ENCODE measurements around the gene OR52K1. TPM values are rescaled to one million over a fixed set of nuclear protein-coding genes. Genes with fewer than 3 reads are reported as not detected.

OR52K1 gene
- total RNA-seq, 6 donors from 2014 or later: 0.03 to 0.22 (median 0.03) TPM; not detected in 3

DNA sequence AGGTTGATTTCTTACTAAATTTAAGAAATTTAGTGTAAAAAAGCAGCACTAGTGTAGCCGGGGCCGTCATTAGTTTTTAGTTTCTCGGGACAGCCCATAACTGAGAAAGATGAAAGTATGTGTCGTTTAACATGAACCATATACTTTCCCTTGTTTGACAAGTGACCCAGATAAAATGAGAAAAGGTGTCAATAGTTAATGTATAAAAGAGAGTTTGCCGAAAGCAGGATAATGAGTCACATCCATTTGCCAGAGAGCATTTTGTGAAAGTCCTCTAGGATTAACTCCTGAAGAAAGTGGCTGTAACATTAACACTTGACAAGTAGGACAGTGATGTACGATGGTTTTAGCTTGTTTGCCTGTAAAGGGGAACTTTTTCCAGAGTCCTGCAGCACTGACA lies 13.5 kb downstream of the OR52K1 start:
- DNase-seq (no peak), ATAC-seq (ENCODE audit: low FRiP score in 2 of 2) (no peak)
- 52 to 53% methylated on average over 6 of the region's 6 CpGs for WGBS, 2 donors
- Histone ChIP-seq H3K9me3 (no peaks in the 10 kb centered on the region), H3K27me3 (no peaks in the 10 kb centered on the region), H3K4me1 (peaks cover 0 to 5% (median 0%) of the 10 kb centered on the region in 4 donors), H3K27ac (no peak overlapping the region), H3K4me3 (no peak overlapping the region), H3K36me3 (no peaks in the 10 kb centered on the region)
- no peak for TF ChIP-seq POLR2AphosphoS5 (IDR thresholded peaks at IDR 0.05)
- no peak for TF ChIP-seq POLR2A (IDR thresholded peaks at IDR 0.05)
- TF ChIP-seq EP300 (IDR thresholded peaks at IDR 0.05): no peak
- TF ChIP-seq, protein P1, sequence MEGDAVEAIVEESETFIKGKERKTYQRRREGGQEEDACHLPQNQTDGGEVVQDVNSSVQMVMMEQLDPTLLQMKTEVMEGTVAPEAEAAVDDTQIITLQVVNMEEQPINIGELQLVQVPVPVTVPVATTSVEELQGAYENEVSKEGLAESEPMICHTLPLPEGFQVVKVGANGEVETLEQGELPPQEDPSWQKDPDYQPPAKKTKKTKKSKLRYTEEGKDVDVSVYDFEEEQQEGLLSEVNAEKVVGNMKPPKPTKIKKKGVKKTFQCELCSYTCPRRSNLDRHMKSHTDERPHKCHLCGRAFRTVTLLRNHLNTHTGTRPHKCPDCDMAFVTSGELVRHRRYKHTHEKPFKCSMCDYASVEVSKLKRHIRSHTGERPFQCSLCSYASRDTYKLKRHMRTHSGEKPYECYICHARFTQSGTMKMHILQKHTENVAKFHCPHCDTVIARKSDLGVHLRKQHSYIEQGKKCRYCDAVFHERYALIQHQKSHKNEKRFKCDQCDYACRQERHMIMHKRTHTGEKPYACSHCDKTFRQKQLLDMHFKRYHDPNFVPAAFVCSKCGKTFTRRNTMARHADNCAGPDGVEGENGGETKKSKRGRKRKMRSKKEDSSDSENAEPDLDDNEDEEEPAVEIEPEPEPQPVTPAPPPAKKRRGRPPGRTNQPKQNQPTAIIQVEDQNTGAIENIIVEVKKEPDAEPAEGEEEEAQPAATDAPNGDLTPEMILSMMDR (IDR thresholded peaks at IDR 0.05): no peak

DNA sequence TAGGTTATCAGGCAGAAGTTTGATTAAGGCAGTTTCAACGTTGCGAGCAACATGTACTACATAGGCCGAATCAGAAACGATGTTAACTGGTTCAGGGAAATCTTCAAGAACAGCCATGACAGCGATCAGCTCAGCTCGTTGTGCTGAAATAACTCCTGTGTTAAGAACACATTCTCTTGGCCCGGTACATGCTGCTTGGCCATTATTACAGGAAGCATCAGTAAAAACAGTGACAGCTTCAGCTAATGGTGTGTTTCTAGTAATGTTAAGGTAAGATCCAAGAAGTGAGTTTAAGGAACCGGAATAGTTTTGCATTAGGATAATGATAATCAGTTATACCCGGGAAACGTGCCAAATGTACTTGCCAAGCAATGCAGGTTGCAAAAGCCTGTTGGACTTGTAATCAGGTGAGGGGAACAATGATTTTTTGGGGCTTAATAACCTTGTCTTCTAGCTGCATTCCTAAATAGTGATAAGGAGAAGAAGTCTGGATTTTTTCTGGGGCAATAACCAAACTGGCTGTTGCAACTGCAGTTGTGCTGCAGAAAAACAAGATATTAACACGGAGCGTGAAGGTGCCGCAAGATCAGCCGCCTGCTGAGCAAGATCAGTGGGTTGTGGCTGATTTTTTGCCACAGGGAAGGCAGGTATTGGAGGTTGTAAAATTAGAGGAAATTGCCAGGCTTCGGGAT lies 14.3 kb downstream of the OR52K1 start:
- WGBS, 2 donors: 51 to 54% methylated on average over 15 of the region's 15 CpGs
- DNase-seq: no peak

DNA sequence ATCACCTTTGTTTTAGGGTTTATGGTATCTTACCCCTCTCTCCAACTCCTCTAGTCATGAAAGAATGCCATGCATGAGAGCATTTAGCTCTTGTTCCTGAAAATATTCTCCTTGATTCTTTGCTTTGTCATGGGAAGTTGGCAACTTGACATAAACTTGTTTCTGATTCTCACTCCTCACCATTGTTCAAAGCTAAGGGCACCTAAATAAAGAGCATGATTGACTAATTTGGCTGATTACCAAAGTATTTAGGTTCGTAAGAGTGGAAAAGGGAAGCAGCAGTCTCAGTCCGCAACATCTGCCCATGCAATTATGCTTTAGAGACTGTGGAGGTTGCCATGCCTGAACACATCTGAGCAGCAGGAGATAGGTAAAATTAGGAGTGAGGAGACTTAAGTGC lies 26.4 kb downstream of the OR52K1 start:
- Histone ChIP-seq H3K36me3 (no peaks in the 10 kb centered on the region), H3K4me1 (peaks cover 0 to 3% (median 0%) of the 10 kb centered on the region in 4 donors), H3K27me3 (no peaks in the 10 kb centered on the region), H3K4me3 (no peak overlapping the region), H3K27ac (no peak overlapping the region), H3K9me3 (no peaks in the 10 kb centered on the region)
- DNase-seq (no peak), ATAC-seq (ENCODE audit: low FRiP score in 2 of 2) (no peak)
- TF ChIP-seq, protein P1 (IDR thresholded peaks at IDR 0.05): no peak
- no peak for TF ChIP-seq POLR2A (IDR thresholded peaks at IDR 0.05)
- WGBS, 2 donors: 32 to 35% methylated on average over 2 of the region's 2 CpGs

More for the DNA sequence above, 14.3 kb downstream of the OR52K1 start:
- no peaks in the 10 kb centered on the region for H3K36me3 ChIP-seq
- ATAC-seq (ENCODE audit: low FRiP score in 2 of 2): no peak
- H3K27me3 ChIP-seq: no peaks in the 10 kb centered on the region
- no peak for TF ChIP-seq EP300 (IDR thresholded peaks at IDR 0.05)
- TF ChIP-seq, protein P1 (IDR thresholded peaks at IDR 0.05): no peak
- TF ChIP-seq POLR2AphosphoS5 (IDR thresholded peaks at IDR 0.05): no peak
- no peak for TF ChIP-seq POLR2A (IDR thresholded peaks at IDR 0.05)
- H3K27ac ChIP-seq: no peak overlapping the region
- no peak overlapping the region for H3K4me3 ChIP-seq
- H3K9me3 ChIP-seq: no peaks in the 10 kb centered on the region
- peaks cover 0 to 5% (median 0%) of the 10 kb centered on the region in 4 donors for H3K4me1 ChIP-seq

DNA sequence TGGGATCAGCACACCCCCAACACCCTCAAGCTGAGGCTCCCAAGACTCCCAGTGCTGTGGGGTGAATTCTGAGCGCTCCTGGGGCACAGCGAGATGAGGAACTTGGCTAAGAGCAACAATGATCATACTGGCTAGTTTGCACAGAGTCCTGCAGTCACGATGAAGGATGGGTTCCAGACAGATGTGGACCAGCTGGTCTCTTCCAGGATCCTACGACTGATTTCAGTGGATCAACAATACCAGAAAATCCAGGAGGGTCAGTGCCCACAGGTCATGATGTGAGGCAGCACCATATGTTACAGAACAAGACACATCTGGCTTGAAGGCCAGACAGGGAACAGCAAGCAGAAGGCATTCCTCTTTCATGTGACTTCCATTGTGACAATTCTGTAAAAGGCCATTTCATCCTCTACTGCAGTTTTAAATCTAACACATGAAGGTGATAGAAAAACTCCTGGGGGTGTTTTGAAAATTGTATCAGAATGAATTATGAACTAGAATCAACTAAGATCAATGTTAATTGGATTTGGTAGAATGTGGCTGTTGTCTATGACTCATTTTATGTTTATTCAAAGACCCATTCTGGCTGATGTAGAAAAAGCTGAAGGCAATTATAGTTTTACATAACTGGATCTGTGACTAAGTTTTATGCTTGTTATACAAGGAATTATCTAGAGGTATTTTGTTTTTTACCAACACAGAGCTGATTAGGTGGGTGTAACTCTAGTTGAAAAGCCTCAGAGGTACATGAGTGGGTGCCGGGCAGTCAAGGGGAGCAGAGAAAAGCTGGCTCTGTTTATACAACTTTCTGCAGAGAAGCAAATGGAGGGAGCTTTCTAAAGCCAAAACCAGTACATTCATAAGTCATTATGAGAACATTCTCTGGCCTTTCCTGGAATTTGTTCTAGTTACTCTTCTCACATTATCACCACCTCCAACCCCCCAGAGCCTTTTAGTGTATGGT lies 29.1 kb downstream of the OR52K1 start:
- TF ChIP-seq POLR2AphosphoS5 (IDR thresholded peaks at IDR 0.05): peak; percentile 21 to 62
- TF ChIP-seq POLR2A (IDR thresholded peaks at IDR 0.05): no peak
- TF ChIP-seq, protein P1 (IDR thresholded peaks at IDR 0.05): no peak
- WGBS, 2 donors: 37 to 43% methylated on average over 3 to 4 of the region's 5 CpGs
- no peaks in the 10 kb centered on the region for H3K9me3 ChIP-seq
- peaks cover 0 to 3% (median 0%) of the 10 kb centered on the region in 4 donors for H3K4me1 ChIP-seq
- H3K27me3 ChIP-seq: no peaks in the 10 kb centered on the region
- H3K36me3 ChIP-seq: no peaks in the 10 kb centered on the region
- H3K27ac ChIP-seq: no peak overlapping the region
- ATAC-seq (ENCODE audit: low FRiP score in 2 of 2) (peak; percentile 41 to 64), DNase-seq (peak in 1 of 2 donors; percentile 28)
- no peak overlapping the region for H3K4me3 ChIP-seq
